ENCODE results near the gene UBE2J2.

DNA sequence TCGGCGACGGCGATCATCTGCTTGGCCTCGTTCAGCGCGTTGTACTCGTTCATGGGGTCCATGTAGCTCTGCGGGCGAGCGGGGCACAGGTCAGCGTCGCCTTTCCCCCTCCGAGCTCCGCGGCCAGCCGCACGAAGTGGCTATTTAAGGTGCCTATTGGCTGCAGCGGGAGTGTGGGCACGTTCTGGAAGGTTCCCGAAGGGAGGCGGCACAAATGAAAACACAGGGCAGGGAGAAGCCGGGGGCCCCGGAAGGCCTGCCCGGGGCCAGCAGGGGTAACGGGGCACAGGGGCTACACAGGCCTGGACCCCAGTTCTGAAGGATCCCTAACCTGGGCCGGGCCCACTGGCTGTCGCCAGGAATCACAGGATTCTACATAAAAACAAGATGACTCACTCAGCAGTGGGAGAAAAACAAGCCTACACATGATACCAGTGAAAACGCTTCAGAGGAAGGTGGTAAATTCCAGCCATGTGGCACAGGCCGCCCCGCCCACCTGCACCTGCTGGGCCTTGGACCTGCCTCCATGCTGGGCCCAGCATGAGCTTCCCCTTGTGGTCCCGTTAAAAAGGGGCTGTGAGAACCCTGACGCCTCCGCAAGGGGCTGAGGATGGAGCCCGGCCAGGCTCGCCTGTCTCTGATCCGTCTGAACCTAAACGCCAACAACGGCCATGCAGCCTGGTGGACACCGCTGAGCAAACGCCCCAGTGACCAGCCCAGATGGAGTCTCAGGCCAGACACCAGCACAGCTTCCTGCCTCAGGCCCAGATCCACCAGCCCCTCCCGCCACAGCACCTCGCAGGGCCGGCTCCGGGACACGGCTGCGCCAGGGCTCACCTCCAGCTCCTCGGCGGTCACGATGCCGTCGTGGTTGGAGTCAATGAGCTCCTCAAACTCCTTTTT, 55.8 kb downstream of the UBE2J2 start:
- no peak for TF ChIP-seq EZH2 (IDR thresholded peaks at IDR 0.05; ENCODE audit: borderline replicate concordance, low read depth, low read length, severe bottlenecking)
- TF ChIP-seq, protein P1, sequence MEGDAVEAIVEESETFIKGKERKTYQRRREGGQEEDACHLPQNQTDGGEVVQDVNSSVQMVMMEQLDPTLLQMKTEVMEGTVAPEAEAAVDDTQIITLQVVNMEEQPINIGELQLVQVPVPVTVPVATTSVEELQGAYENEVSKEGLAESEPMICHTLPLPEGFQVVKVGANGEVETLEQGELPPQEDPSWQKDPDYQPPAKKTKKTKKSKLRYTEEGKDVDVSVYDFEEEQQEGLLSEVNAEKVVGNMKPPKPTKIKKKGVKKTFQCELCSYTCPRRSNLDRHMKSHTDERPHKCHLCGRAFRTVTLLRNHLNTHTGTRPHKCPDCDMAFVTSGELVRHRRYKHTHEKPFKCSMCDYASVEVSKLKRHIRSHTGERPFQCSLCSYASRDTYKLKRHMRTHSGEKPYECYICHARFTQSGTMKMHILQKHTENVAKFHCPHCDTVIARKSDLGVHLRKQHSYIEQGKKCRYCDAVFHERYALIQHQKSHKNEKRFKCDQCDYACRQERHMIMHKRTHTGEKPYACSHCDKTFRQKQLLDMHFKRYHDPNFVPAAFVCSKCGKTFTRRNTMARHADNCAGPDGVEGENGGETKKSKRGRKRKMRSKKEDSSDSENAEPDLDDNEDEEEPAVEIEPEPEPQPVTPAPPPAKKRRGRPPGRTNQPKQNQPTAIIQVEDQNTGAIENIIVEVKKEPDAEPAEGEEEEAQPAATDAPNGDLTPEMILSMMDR (IDR thresholded peaks at IDR 0.05; ENCODE audit: extremely low read depth in 1 of 2, insufficient read depth in 1 of 2, low read depth in 1 of 2, low read length in 2 of 2), result no peak
- no peak for TF ChIP-seq POLR2A (IDR thresholded peaks at IDR 0.05; ENCODE audit: low read depth, low read length)
- TF ChIP-seq JUN (IDR thresholded peaks at IDR 0.05; ENCODE audit: borderline replicate concordance, insufficient read depth, insufficient read length, low read depth), result no peak
- TF ChIP-seq POLR2AphosphoS5 (IDR thresholded peaks at IDR 0.05; ENCODE audit: insufficient read depth, low read depth, low read length), result no peak
- TF ChIP-seq MYC (IDR thresholded peaks at IDR 0.05; ENCODE audit: low read depth, low read length), result no peak
- TF ChIP-seq, protein P2, sequence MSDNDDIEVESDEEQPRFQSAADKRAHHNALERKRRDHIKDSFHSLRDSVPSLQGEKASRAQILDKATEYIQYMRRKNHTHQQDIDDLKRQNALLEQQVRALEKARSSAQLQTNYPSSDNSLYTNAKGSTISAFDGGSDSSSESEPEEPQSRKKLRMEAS (IDR thresholded peaks at IDR 0.05; ENCODE audit: insufficient read depth, insufficient read length), result no peak
- no peak for TF ChIP-seq FOS (IDR thresholded peaks at IDR 0.05; ENCODE audit: borderline replicate concordance, insufficient read depth, low read length)
